Transverse colon (tissue), 4 donors: Measurements from ENCODE around the gene SLC22A31. TPM values are rescaled to one million over a fixed set of nuclear protein-coding genes. Genes with fewer than 3 reads are reported as not detected.

Experiments
- DNase-seq: peaks from one replicate; pipeline ENCODE4 v3.0.0-alpha.2; 2019
- H3K27ac ChIP-seq, 4 donors: fragments of 200-600 bp; sonication (generic); 2 replicates each; pipeline ENCODE4 v1.5.1; 2016 to 2018; ENCODE audit warnings: inconsistent platforms in 4 of 4
- H3K27me3 ChIP-seq: fragments of 200-600 bp; sonication (generic); 2 replicates; pipeline ENCODE4 v1.5.1; 2017; ENCODE audit warnings: inconsistent platforms
- H3K36me3 ChIP-seq, 4 donors: fragments of 200-600 bp; sonication (generic); 2 replicates each; pipeline ENCODE4 v1.5.1; 2017 to 2019; ENCODE audit warnings: inconsistent platforms in 4 of 4
- H3K4me1 ChIP-seq, 4 donors: fragments of 200-600 bp; sonication (generic); 2 replicates each; pipeline ENCODE4 v1.5.1; 2017 to 2020; ENCODE audit warnings: inconsistent platforms in 4 of 4
- H3K4me3 ChIP-seq, 4 donors: fragments of 200-600 bp; sonication (generic); 1 replicate in 1 of 4; 2 replicates in 3 of 4; pipeline versions ENCODE4 v1.5.1 to v1.6.1; 2017 to 2019; ENCODE audit warnings: inconsistent platforms in 4 of 4
- H3K9me3 ChIP-seq, 2 donors: fragments of 200-600 bp; sonication (generic); 2 replicates each; pipeline ENCODE4 v1.5.1; 2017 to 2019; ENCODE audit warnings: inconsistent platforms in 2 of 2
- EP300 ChIP-seq: sonication (generic); formaldehyde crosslinking; IDR thresholded peaks from one replicate; pipeline ENCODE4 v1.6.1; 2017; ENCODE audit warnings: antibody characterized with exemption, low read depth
- POLR2A ChIP-seq: fragments of 450-650 bp; IDR thresholded peaks from one replicate; pipeline ENCODE4 v1.6.1; 2016; ENCODE audit warnings: antibody characterized with exemption, mild to moderate bottlenecking, moderate library complexity
- POLR2AphosphoS5 ChIP-seq, 3 donors: sonication (generic); formaldehyde crosslinking; IDR thresholded peaks; one replicate each; pipeline ENCODE4 v1.6.1; 2016; ENCODE audit warnings: antibody characterized with exemption in 3 of 3
- WGBS, 2 donors: methylation state at CpG; one replicate each; pipeline ENCODE4 v1.1.5; 2018; ENCODE audit warnings: low coverage in 1 of 2; 5-methylcytosine and 5-hydroxymethylcytosine counted together
- in situ Hi-C, 4 donors: fragments of 200-750 bp; cut with MboI; loops; one replicate each; pipeline versions ENCODE4 v1.15.0 to v1.15.1; 2017; ENCODE audit warnings: low sequenced_read_pairs in 3 of 4, low pct_ligation_motif_present in 1 of 4, low pct_unique_long_range_greater_than_20kb in 1 of 4
- intact Hi-C: fragments of 100-400 bp; cut with DNase I; formaldehyde crosslinking; loops from one replicate; pipeline ENCODE4 v1.15.1; 2023; ENCODE audit warnings: low total_unique reads
- total RNA-seq, 4 donors: library from RNA; depleted of rRNA; stranded (reverse); fragments of >200 nt; gene quantifications; one replicate each; pipeline ENCODE4 v1.1.0, GENCODE V29; 2016
- TF ChIP-seq, protein P1 (sequence below), 5 experiments: fragments of 200-600 bp in 3 of 5; fragments of 450-650 bp in 2 of 5; sonication (generic) in 3 of 5; IDR thresholded peaks; 1 replicate in 2 of 5; 2 replicates in 3 of 5; pipeline ENCODE4 v1.5.1; 2016 to 2017; ENCODE audit warnings: antibody characterized with exemption in 5 of 5, inconsistent platforms in 3 of 5, mild to moderate bottlenecking in 2 of 5, moderate library complexity in 1 of 5

Gene SLC22A31
- total RNA-seq, 4 donors from 2014 or later: 1.3 TPM; not detected in 3

DNA sequence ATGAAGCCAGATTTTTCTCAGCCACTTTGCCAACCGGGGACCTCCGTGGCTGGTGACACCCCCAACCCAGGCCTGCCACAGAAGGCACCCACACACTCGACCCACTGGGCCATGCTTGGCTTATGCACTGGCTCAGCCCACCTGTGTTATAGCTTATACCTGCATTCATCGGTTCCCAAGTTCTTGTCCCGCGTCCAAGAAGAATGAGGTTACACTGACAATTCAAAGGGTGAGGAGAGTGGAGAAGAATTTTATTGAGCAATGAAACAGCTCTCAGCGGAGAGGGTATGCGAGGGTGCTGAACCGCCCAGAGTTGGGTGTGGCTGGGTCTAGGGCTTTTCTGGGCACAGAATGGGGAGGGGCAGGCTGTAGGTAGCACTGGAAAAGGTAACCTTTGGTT, 51.0 kb downstream of the SLC22A31 start:
- WGBS, 2 donors: 98 to 100% methylated on average over 3 to 9 of the region's 9 CpGs
- no peak for DNase-seq

DNA sequence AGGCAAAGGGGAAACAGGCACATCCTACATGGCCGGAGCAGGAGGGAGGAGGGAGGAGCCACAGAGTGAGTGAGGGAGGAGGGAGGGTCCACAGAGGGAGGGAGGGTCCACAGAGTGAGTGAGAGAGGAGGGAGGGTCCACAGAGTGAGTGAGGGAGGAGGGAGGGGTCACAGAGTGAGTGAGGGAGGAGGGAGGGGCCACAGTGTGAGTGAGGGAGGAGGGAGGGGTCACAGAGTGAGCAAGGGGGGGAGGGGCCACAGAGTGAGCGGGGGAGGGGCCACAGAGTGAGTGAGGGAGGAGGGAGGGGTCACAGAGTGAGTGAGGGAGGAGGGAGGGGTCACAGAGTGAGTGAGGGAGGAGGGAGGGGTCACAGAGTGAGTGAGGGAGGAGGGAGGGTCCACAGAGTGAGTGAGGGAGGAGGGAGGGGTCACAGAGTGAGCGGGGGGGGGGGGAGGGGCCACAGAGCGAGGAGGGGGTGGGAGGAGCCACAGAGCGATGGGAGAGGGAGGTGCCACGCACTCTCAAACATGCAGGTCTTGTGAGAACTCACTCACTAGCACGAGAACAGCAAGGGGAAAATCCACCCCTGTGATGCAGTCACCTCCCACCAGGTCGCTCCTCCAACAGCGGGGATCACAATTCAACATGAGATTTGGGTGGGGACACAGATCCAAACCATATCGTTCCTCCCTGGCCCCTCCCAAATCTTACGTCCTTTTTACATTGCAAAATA, 53.1 kb downstream of the SLC22A31 start:
- H3K9me3 ChIP-seq: no peaks in the 10 kb centered on the region
- in situ Hi-C loops (no loop called here), intact Hi-C loops (no loop called here)
- TF ChIP-seq EP300: no peak
- TF ChIP-seq POLR2A: no peak
- TF ChIP-seq POLR2AphosphoS5 (IDR thresholded peaks at IDR 0.05): no peak
- TF ChIP-seq, protein P1, sequence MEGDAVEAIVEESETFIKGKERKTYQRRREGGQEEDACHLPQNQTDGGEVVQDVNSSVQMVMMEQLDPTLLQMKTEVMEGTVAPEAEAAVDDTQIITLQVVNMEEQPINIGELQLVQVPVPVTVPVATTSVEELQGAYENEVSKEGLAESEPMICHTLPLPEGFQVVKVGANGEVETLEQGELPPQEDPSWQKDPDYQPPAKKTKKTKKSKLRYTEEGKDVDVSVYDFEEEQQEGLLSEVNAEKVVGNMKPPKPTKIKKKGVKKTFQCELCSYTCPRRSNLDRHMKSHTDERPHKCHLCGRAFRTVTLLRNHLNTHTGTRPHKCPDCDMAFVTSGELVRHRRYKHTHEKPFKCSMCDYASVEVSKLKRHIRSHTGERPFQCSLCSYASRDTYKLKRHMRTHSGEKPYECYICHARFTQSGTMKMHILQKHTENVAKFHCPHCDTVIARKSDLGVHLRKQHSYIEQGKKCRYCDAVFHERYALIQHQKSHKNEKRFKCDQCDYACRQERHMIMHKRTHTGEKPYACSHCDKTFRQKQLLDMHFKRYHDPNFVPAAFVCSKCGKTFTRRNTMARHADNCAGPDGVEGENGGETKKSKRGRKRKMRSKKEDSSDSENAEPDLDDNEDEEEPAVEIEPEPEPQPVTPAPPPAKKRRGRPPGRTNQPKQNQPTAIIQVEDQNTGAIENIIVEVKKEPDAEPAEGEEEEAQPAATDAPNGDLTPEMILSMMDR (IDR thresholded peaks at IDR 0.05): no peak
- DNase-seq: no peak
- no peaks in the 10 kb centered on the region for H3K4me1 ChIP-seq
- 81 to 89% methylated on average over 3 to 10 of the region's 11 CpGs for WGBS, 2 donors
- no peak overlapping the region for H3K27ac ChIP-seq
- no peak overlapping the region for H3K4me3 ChIP-seq
- H3K27me3 ChIP-seq: no peaks in the 10 kb centered on the region
- peaks cover 0 to 21% (median 4%) of the 10 kb centered on the region in 4 donors for H3K36me3 ChIP-seq

More for the DNA sequence above, 51.0 kb downstream of the SLC22A31 start:
- no peaks in the 10 kb centered on the region for H3K9me3 ChIP-seq
- H3K27me3 ChIP-seq: no peaks in the 10 kb centered on the region
- intact Hi-C loops: no loop called here
- no peak overlapping the region for H3K27ac ChIP-seq
- TF ChIP-seq POLR2AphosphoS5 (IDR thresholded peaks at IDR 0.05) (no peak), EP300 (no peak), POLR2A (no peak)
- TF ChIP-seq, protein P1 (IDR thresholded peaks at IDR 0.05): no peak
- H3K36me3 ChIP-seq: peaks cover 0 to 21% (median 4%) of the 10 kb centered on the region in 4 donors
- no peak overlapping the region for H3K4me3 ChIP-seq
- H3K4me1 ChIP-seq: no peaks in the 10 kb centered on the region
- in situ Hi-C loops: no loop called here

DNA sequence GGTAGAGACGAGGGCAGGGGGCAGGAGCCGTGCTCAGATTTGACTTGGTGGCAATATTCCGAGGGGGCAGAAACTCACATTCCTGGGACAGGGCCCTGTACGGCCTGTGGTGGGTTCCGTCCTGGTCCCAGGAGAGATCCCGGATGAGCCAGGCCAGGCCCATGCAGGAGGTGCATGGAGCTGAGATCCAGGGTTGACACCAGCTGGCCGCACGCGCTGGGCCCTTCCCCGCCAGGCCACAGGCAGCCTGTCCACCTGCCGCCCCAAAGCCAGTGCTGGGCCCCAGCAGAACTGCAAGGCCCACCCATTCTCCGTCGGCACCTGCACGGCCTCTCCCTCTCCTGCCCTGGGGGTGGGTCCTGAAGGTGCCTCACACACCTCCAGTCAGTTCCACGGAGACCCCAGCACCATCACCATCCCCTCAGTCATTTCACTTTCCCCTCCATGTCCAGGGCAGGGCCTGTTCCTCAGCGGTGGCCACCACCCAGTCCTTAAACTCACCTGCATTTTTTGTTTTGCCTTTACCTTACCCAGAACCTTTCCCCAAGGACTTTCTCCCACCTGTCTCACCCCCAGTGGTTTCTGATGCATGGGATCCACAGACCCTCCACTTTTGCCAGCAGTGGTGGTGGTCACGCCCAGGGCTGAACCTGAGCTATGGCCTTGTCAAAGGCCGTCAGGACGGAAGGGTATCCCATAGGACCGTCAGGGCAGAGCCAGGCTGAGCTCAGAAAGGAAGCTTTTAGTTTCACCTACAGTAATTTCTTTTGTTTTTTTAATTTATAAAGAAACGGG, 53.9 kb downstream of the SLC22A31 start:
- intact Hi-C loops (no loop called here), in situ Hi-C loops (no loop called here)
- TF ChIP-seq, protein P1 (IDR thresholded peaks at IDR 0.05): no peak
- no peak for TF ChIP-seq POLR2AphosphoS5 (IDR thresholded peaks at IDR 0.05)
- no peak for TF ChIP-seq POLR2A
- no peak for TF ChIP-seq EP300
- H3K27me3 ChIP-seq: no peaks in the 10 kb centered on the region
- H3K4me3 ChIP-seq: no peak overlapping the region
- H3K4me1 ChIP-seq: no peaks in the 10 kb centered on the region
- WGBS, 2 donors: 91 to 98% methylated on average over 1 to 21 of the region's 21 CpGs
- H3K9me3 ChIP-seq: no peaks in the 10 kb centered on the region
- peaks cover 0 to 19% (median 4%) of the 10 kb centered on the region in 4 donors for H3K36me3 ChIP-seq
- no peak overlapping the region for H3K27ac ChIP-seq
- no peak for DNase-seq

Other genes with a start within 250 kb of the SLC22A31 start
- gene CBFA2T3, start 223.3 kb downstream of the SLC22A31 start, total RNA-seq: 10 to 100 TPM in 1 of 4 donors, 1 to 10 TPM in 3; 4.0 to 18.5 (median 5.5) TPM
- 100 to 1,000 TPM in 1 of 4 donors, 10 to 100 TPM in 3; 54.5 to 120 (median 75.8) TPM for gene ACSF3, start 106.7 kb downstream of the SLC22A31 start, total RNA-seq
- gene CDH15, start 28.8 kb downstream of the SLC22A31 start, total RNA-seq: not detected
- gene ZNF778, start 17.2 kb upstream of the SLC22A31 start, total RNA-seq: 10 to 100 TPM in 3 of 4 donors, 1 to 10 TPM in 1; 9.3 to 89.0 (median 13.4) TPM